Stimulated activated CD8-positive, alpha-beta memory T cell treated with anti-CD3 and anti-CD28 coated beads, Interleukin-7, amount 100 ng/mL, for 48 hours (primary cell): Measurements from ENCODE around the gene TAMM41.
"Not testable (repeated sequence)": the region's sequence is repeated elsewhere in the genome, so short reads cannot be mapped to it uniquely, and the experiment has no call there.

Source experiments
- DNase-seq, 2 donors: peaks; one replicate each; pipeline ENCODE4 v3.0.0-alpha.2; 2020; ENCODE audit warnings: low read depth in 1 of 2; ENCODE audit errors: extremely low read depth in 1 of 2

The TAMM41 gene

DNA sequence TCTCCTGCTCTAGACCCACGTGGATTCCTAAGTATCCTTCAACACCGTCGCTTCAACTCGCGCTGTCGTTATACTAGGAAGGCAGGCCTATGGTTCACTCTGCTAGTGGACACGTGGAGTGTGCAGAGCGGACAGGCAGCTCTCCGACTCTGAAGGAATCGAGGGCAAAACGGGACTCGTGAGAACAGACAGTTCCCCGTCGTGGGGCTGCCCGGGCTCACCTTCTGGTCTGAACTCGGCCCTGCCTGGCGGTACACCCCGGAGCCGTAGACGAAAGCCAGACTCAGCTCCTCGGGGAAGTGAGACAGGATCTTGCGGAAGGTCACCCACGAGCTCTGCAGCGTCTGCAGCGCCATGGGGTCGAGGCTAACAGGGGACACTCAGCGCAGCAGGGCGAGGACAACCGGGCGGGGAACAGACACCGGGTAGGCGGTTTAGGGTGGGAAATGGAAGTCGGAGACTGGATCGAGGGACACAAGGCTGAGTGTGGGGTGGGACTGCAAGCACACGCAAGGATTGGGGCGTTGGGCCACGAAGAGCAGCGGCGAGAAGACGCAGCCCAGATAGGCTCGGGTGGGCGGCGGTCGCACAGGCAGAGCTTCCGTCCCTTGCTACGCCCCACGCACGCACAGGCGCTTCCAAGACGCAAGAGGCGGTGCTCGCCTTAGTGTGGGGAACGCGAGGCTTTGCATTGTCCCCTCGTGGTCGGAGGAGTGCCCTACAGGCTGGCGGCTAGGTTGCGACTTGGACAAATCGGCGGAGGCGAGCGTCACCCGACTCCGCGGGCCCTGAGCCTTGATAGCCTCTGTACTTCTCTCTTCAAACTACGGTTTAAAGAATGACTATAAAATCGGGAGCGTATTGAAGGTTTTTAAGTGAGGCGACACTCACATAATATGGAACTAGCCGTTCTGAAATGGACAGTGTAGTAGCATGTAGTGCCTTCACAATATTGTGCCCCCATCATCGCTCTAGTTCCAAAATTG, at the start of gene TAMM41:
Gene TAMM41, minus strand, starts transcription at position 605 of the 986 bp plus-strand sequence. Its CDS starts 249 bp downstream, at position 356.
- DNase-seq, result peak; percentile 82 to 90

GRCh38 chr3:11878837-11879236, 32.2 kb upstream of the TAMM41 start:
- DNase-seq, result no peak

DNA sequence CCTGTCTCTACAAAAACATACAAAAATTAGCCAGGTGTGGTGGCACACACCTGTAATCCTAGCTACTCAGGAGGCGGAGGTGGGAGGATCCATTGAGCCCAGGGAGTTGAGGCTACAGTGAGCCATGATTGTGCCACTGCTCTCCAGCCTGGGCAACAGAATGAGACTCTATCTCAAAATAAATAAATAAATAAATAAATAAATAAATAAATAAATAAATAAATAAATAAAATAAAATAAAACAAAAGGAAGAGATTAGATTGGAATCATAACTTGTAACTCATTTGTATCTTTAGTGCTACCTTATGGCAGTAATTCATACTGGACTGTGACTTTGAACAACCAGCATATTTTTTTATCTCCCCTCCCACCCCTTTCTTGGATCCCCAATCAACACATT, 28.0 kb upstream of the TAMM41 start:
- not testable (repeated sequence) for DNase-seq

DNA sequence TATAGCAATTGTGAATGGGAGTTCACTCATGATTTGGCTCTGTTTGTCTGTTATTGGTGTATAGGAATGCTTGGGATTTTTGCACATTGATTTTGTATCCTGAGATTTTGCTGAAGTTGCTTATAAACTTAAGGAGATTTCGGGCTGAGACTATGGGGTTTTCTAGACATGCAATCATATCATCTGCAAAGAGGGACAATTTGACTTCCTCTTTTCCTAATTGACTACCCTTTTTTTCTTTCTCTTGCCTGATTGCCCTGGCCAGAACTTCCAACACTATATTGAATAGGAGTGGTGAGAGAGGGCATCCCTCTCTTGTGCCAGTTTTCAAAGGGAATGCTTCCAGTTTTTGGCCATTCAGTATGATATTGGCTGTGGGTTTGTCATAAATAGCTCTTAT, 17.1 kb upstream of the TAMM41 start:
- DNase-seq, result not testable (repeated sequence)

DNA sequence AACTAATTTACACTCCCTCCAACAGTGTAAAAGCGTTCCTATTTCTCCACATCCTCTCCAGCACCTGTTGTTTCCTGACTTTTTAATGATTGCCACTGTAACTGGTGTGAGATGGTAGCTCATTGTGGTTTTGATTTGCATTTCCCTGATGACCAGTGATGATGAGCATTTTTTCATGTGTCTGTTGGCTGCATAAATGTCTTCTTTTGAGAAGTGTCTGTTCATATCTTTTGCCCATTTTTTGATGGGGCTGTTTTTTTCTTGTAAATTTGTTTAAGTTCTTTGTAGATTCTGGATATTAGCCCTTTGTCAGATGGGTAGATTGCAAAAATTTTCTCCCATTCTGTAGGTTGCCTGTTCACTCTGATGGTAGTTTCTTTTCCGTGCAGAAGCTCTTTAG, 15.9 kb upstream of the TAMM41 start:
- not testable (repeated sequence) for DNase-seq

DNA sequence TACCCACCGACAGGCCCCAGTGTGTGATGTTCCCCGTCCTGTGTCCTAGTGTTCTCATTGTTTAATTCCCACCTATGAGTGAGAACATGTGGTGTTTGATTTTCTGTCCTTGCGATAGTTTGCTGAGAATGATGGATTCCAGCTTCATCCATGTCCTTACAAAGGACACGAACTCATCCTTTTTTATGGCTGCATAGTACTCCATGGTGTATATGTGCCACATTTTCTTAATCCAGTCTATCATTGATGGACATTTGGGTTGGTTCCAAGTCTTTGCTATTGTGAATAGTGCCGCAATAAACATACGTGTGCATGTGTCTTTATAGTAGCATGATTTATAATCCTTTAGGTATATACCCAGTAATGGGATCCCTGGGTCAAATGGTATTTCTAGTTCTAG, 15.5 kb upstream of the TAMM41 start:
- not testable (repeated sequence) for DNase-seq

DNA sequence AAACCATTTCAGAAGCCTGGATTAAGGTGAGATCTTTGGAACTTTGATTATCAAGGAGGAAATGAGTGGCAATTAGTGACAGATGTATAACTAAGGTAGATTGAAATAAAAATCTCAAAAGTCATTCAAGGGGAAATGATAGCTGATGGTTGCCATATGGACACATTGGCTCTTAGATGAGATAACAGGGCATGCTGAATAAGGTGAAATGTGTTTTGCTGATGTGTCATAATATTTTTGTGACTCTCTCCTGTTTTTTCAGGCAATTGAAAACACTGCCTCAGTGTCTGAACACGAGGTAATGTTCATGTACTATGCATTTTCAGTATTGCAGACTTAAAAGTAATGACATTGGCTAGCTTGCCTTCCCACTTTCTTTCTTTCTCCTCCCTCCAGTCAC, 13.5 kb upstream of the TAMM41 start:
- not testable (repeated sequence) for DNase-seq

DNA sequence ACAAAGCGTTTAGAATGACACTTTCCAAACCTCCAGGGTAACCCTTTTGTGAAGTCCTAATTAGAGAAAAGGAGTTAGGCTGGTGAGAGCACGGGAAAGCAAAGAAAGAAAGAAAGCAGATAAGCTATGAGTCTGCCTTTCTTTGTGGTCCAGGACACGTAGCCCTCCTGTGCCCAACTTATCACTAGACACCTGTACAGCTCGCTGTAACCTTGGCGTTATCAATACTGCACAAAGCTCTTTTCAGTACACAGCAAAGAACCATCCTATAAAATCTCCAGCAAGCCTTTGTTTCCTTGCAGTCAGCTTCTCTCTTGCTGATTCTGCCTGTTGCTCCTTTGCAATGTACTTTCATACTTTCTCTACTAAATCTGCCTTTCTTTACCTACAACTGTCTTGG, 6.8 kb upstream of the TAMM41 start:
- no peak for DNase-seq

DNA sequence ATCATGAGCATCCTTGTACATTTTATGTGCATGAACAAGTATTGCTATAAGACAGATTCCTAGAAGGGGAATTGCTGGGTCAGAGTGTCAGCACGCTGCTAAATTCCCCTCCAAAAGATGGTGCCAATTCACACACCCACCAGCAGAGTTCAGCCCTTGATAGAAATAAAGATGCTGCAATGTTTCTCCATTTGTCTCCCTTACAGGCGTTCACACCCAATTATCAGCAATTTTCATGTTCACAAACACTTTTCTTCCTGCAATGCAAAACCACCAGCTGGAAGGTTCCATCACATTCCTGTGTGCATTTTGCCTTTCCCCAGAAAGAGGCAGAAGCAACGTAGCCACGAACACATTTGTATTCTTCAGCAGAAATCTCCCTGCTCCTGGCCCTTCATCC, 3.3 kb upstream of the TAMM41 start:
- DNase-seq, result no peak

GRCh38 chr3:11847607-11848006, 922 bp upstream of the TAMM41 start:
- no peak for DNase-seq

GRCh38 chr3:11845651-11846050, 1.0 kb downstream of the TAMM41 start:
- no peak for DNase-seq

DNA sequence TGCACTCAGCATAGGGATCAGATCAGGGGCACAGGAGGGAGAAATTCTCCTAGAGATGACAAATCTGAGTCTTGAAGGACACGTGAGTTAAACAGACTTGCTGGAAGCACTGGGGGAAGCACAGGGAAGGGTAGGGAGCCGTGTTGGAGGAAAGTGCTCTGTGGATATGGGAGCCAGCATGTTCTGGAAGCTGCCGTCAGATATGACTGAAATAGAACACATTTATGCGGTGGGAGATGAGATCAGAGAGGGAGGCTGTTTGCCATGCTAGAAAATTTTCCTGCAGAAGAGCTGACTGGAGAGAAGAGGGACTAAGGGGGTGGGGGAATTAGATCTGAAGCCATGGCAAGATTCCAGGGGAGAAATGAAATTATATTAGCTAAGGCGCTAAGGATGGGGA, 1.8 kb downstream of the TAMM41 start:
- DNase-seq, result no peak

DNA sequence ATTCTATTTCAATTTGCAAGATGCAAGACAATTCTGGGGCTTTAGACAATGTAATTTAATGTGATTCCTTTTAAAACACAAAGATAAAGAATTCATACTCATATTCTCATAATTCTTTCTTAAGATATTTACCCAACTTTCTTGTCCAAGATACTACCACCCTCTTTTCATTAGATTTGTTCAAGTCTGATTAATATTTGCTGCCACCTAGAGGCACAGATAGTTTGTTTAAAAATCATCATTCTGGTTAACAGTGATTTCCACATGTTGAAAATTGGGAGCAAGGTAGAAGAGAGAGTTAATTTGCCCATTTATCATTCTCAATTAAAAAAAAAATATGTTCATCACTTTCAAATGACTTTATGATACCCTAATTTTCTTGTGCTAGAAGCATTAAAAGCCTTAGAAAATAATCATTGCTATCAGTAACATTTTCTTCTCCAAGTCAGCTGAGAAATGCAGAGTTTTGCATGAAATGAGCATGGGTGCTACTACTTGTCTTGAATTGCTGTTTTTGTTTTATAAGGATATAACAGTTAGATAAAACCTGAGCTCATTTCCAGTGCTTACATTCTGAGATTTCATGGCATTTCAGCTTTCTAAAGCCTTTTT, 11.6 kb downstream of the TAMM41 start:
- DNase-seq, result no peak

DNA sequence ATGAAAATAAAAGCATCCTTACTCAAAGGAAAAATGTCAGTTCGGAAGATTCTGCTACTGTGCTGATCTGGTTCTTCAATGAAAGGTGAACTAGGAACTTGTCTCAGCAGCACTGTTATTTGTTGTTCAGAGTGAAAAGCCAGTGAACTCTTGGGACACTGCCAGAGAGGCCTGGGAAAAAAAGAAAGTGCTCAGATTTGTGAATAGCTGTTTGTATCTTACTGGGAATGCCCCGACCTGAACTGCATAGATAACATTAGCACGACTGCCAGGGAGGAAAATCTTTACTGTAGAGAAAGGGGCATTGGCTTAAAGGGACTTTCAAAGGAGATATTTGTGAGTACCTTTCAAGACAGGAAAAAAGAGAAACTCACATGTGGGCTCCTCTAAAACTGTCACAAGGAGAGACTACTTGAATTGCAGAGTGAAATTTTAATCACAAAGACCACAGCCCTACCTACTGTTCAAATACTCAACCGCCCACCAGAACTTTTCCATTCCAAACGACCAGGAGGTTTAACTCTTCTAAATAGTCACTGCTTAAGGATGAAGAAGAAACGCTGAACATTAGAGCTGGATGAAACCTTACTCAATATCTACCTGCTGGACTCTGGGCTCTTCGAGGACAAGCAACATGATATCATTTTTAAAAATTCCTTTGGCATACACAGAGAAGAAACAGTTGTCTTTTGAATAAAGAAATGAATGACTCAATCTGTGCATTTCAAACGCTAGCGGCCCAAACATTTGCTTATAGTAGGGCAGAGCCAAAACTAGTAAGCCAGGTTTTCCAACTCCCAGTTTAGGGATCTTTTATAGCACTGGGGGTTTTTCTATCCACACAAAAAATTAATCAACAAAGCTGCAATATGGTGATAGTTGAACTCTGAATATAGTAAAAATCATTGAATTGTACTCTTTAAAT, 13.4 kb downstream of the TAMM41 start:
- no peak for DNase-seq

DNA sequence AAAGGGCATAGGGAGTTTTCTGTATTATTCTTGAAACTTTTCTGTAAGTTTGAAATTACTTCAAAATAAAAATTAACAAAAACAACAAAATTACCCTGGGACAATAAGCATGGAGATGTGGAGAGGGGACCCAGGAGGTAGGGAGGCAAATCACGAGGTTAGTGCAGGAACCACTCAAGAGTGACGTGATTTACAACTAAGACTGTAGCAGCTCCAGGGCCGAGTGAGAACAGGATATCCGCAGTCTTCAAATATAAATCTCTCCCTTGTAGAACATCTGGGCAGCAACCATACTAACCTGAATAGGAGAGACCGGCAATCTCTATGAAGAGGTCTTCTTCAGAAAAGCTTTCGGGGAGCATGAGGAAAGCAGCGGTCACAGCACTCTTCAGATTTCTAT, 17.3 kb downstream of the TAMM41 start:
- DNase-seq, result no peak

- DNase-seq, result no peak
Observed at GRCh38 chr3:11826628-11827265, 19.9 kb downstream of the TAMM41 start.

DNA sequence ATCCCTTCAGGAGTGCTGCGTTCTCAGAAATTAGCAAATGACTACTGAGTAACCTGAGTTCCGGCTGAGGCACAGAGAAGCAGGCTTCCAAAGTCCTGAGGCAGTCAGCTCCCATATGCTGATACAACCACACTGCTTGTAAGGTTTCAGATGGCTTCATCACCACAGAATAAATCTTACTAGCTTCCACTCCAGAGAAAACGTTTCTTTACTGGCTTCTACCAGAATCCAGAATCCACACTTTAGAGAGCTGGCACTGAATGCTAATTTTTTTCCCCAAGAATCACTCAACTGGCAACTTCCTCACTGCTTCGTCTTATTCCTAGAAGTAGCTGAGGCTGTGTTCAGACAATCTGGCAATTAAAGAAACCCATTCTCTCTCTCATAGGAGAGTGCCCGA, 21.4 kb downstream of the TAMM41 start:
- no peak for DNase-seq

- peak in 1 of 2 donors; percentile 33 for DNase-seq
Observed at GRCh38 chr3:11820531-11821041, 26.1 kb downstream of the TAMM41 start.

- no peak for DNase-seq
Observed at GRCh38 chr3:11819146-11819689, 27.5 kb downstream of the TAMM41 start.

GRCh38 chr3:11818033-11818432, 28.7 kb downstream of the TAMM41 start:
- DNase-seq, result no peak
